Endothelial cell of umbilical vein (primary cell): ENCODE data around the gene CAMSAP1. TPM values are rescaled to one million over a fixed set of nuclear protein-coding genes. Genes with fewer than 3 reads are reported as not detected.

ENCODE experiments used
- BruUV-seq: library from RNA; stranded (reverse); fragments of 400-500 nt; replicated peaks from 2 replicates; lab custom pipeline; 2021; lab: Mats Ljungman, UMichigan
- CTCF ChIA-PET: fragments of 300-600, 350-600 bp; sonication (Branson Sonifier 250); formaldehyde crosslinking; loops from one replicate; lab custom pipeline; 2021; ENCODE audit warnings: antibody characterized with exemption, inconsistent platforms; lab: Charles Lee
- POLR2A ChIA-PET: fragments of 300-600, 350-600 bp; sonication (Branson Sonifier 250); formaldehyde crosslinking; loops from one replicate; lab custom pipeline; 2021; ENCODE audit warnings: antibody characterized with exemption, inconsistent platforms; lab: Charles Lee
- DNase-seq: peaks from one replicate; pipeline ENCODE4 v3.0.0-alpha.2; 2011; ENCODE audit warnings: low read depth, low spot score
- FAIRE-seq: peaks from 2 replicates; lab custom pipeline; 2011; peaks lifted over from hg19 to GRCh38; lab: Jason Lieb, UNC
- H2AFZ ChIP-seq: 2 replicates; pipeline ENCODE4 v1.6.0; 2012; ENCODE audit warnings: low read depth, low read length, control low read depth, inconsistent platforms
- H3K27ac ChIP-seq: 2 replicates; pipeline ENCODE4 v1.5.1; 2011; ENCODE audit warnings: low read depth, mild to moderate bottlenecking, control low read depth, low read length, moderate library complexity; ENCODE audit not compliant: insufficient read depth
- H3K27me3 ChIP-seq, 2 experiments: 2 replicates each; pipeline versions ENCODE4 v1.6.0 to v1.6.1; 2011; ENCODE audit warnings: low read length in 2 of 2, mixed read lengths in 1 of 2; ENCODE audit not compliant: control insufficient read depth in 2 of 2, insufficient read depth in 2 of 2
- H3K36me3 ChIP-seq, 2 experiments: 2 replicates in 1 of 2; 3 replicates in 1 of 2; pipeline ENCODE4 v1.5.1; 2011; ENCODE audit warnings: low read length in 2 of 2, mild to moderate bottlenecking in 1 of 2, moderate library complexity in 1 of 2; ENCODE audit not compliant: control insufficient read depth in 2 of 2, insufficient read depth in 2 of 2; ENCODE audit errors: extremely low read depth in 1 of 2
- H3K4me1 ChIP-seq: 3 replicates; pipeline ENCODE4 v1.5.1; 2011; ENCODE audit warnings: mild to moderate bottlenecking, low read length; ENCODE audit not compliant: control insufficient read depth, insufficient read depth; ENCODE audit errors: extremely low read depth
- H3K4me2 ChIP-seq: 2 replicates; pipeline ENCODE4 v1.6.1; 2011; ENCODE audit warnings: low read length, control low read depth, mixed read lengths; ENCODE audit not compliant: insufficient read depth
- H3K4me3 ChIP-seq, 3 experiments: fragments of 200-600 bp in 1 of 3; sonication (generic), shearing (Covaris generic) in 1 of 3; replicated peaks in 1 of 3; 2 replicates each; pipeline ENCODE4 v1.5.1; 2011 to 2016; ENCODE audit warnings: control low read depth in 3 of 3, low read length in 3 of 3, mild to moderate bottlenecking in 2 of 3, inconsistent platforms in 1 of 3, low read depth in 1 of 3, moderate library complexity in 1 of 3; ENCODE audit not compliant: insufficient read depth in 1 of 3
- H3K79me2 ChIP-seq: 2 replicates; pipeline ENCODE4 v1.6.0; 2012; ENCODE audit warnings: low read length, inconsistent platforms; ENCODE audit not compliant: control insufficient read depth, insufficient read depth
- H3K9ac ChIP-seq: replicated peaks from 2 replicates; pipeline ENCODE3; 2011; ENCODE audit warnings: low read length, control low read depth; ENCODE audit not compliant: insufficient read depth; ENCODE audit errors: extremely low read depth
- H3K9me1 ChIP-seq: replicated peaks from 3 replicates; pipeline ENCODE4 v1.6.0; 2011; ENCODE audit warnings: mild to moderate bottlenecking, low read length; ENCODE audit not compliant: control insufficient read depth, insufficient read depth; ENCODE audit errors: extremely low read depth
- H3K9me3 ChIP-seq: replicated peaks from 2 replicates; pipeline ENCODE4 v1.5.1; 2012; ENCODE audit warnings: low read length, inconsistent platforms; ENCODE audit not compliant: control insufficient read depth, insufficient read depth
- H4K20me1 ChIP-seq: replicated peaks from 2 replicates; pipeline ENCODE3; 2011; ENCODE audit warnings: mild to moderate bottlenecking, low read length; ENCODE audit not compliant: control insufficient read depth, insufficient read depth; ENCODE audit errors: extremely low read depth
- EZH2 ChIP-seq: IDR thresholded peaks from 2 replicates; pipeline ENCODE4 v1.6.1; 2012; ENCODE audit warnings: borderline replicate concordance, low read depth, mild to moderate bottlenecking, moderate library complexity, low read length, inconsistent platforms; ENCODE audit not compliant: severe bottlenecking
- FOS ChIP-seq: IDR thresholded peaks from 2 replicates; pipeline ENCODE4 v1.6.1; 2011; ENCODE audit warnings: mild to moderate bottlenecking, low read length, moderate library complexity, borderline replicate concordance; ENCODE audit not compliant: insufficient read depth
- GATA2 ChIP-seq: IDR thresholded peaks from 2 replicates; pipeline ENCODE4 v1.7.0; 2011; ENCODE audit warnings: low read depth, mild to moderate bottlenecking, moderate library complexity, mixed read lengths, low read length; ENCODE audit not compliant: insufficient read length, insufficient read depth
- JUN ChIP-seq: IDR thresholded peaks from 2 replicates; pipeline ENCODE4 v1.6.1; 2011; ENCODE audit warnings: borderline replicate concordance, low read depth; ENCODE audit not compliant: insufficient read length, insufficient read depth
- MYC ChIP-seq: IDR thresholded peaks from one replicate; pipeline ENCODE4 v1.6.1; 2011; ENCODE audit warnings: mild to moderate bottlenecking, low read depth, low read length
- POLR2A ChIP-seq: IDR thresholded peaks from 2 replicates; pipeline ENCODE4 v1.6.1; 2012; ENCODE audit warnings: low read depth, mild to moderate bottlenecking, control low read depth, low read length
- POLR2AphosphoS5 ChIP-seq: IDR thresholded peaks from 2 replicates; pipeline ENCODE4 v1.6.1; 2012; ENCODE audit warnings: low read depth, mild to moderate bottlenecking, control low read depth, low read length, moderate library complexity; ENCODE audit not compliant: insufficient read depth
- dilution Hi-C: fragments of 300-500 bp; cut with MboI; formaldehyde crosslinking; loops from one replicate; pipeline ENCODE4 v1.15.0; 2019; ENCODE audit warnings: low sequenced_read_pairs; ENCODE audit not compliant: extremely low pct_ligation_motif_present
- intact Hi-C: fragments of 100-400 bp; cut with micrococcal nuclease; formaldehyde crosslinking; loops from one replicate; pipeline ENCODE4 v1.10.0; 2022
- polyA plus RNA-seq, 4 experiments: library from polyadenylated mRNA; depleted of rRNA in 3 of 4; stranded (reverse) in 3 of 4; unstranded in 1 of 4; fragments of >200 nt; gene quantifications; 2 replicates each; pipeline versions ENCODE4 v1.2.1 to v1.2.3, GENCODE V29; 2011 to 2012; ENCODE audit warnings: missing spikeins in 1 of 4
- total RNA-seq: library from RNA; stranded (reverse); gene quantifications from 2 replicates; pipeline ENCODE4 v1.2.3, GENCODE V29; 2021
- TF ChIP-seq, protein P1 (sequence below): IDR thresholded peaks from 2 replicates; pipeline ENCODE4 v1.6.1; 2011; ENCODE audit not compliant: insufficient read depth, insufficient read length
- TF ChIP-seq, protein P2 (sequence below), 2 donors: IDR thresholded peaks; 1 replicate in 1 of 2; 2 replicates in 1 of 2; pipeline ENCODE4 v1.5.1; 2011; ENCODE audit warnings: low read length in 2 of 2, mild to moderate bottlenecking in 2 of 2, moderate library complexity in 2 of 2, control low read depth in 1 of 2, inconsistent platforms in 1 of 2, low read depth in 1 of 2; ENCODE audit not compliant: insufficient read depth in 1 of 2; ENCODE audit errors: extremely low read depth in 1 of 2

CAMSAP1 gene
- total and polyA plus RNA-seq, 2 donors (not counting 3 experiments of a cell fraction or from before 2014, with no cell fraction given) = 8.1 to 25.5 TPM

DNA sequence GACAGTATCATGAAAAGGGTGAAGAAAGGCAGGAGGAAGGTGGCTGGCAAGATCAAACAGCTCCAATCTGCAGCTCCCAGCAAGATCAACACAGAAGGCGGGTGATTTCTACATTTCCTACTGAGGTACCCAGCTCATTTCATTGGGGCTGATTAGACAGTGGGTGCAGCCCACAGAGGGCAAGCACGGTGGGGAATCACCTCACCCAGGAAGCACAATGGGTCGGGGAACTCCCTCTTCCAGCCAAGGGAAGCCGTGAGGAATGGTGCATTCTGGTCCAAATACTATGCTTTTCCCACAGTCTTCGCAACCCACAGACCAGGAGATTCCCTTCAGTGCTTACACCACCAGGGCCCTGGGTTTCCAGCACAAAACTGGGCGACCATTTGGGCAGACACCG, 66.8 kb downstream of the CAMSAP1 start:
- intact Hi-C loops = no loop called here
- BruUV-seq = no TSS peak

More for the DNA sequence above, 66.8 kb downstream of the CAMSAP1 start:
- FAIRE-seq (no peak), DNase-seq (no peak)
- Histone ChIP-seq H3K79me2 (peaks cover 36% of the 10 kb centered on the region), H3K9ac (no peak overlapping the region), H4K20me1 (no peaks in the 10 kb centered on the region), H3K4me3 (no peak overlapping the region), H3K27me3 (no peaks in the 10 kb centered on the region), H3K4me1 (no peaks in the 10 kb centered on the region), H2AFZ (no peak overlapping the region), H3K9me3 (no peaks in the 10 kb centered on the region), H3K27ac (no peak overlapping the region), H3K4me2 (no peak overlapping the region), H3K36me3 (peaks cover 0 to 2% of the 10 kb centered on the region in 2 experiments), H3K9me1 (no peaks in the 10 kb centered on the region)
- POLR2A ChIA-PET = no interaction called here
- dilution Hi-C loops = no loop called here
- TF ChIP-seq EZH2 (no peak), MYC (no peak), POLR2AphosphoS5 (no peak), GATA2 (no peak), JUN (no peak), POLR2A (no peak), FOS (no peak)
- TF ChIP-seq, protein P1, sequence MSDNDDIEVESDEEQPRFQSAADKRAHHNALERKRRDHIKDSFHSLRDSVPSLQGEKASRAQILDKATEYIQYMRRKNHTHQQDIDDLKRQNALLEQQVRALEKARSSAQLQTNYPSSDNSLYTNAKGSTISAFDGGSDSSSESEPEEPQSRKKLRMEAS = no peak
- TF ChIP-seq, protein P2, sequence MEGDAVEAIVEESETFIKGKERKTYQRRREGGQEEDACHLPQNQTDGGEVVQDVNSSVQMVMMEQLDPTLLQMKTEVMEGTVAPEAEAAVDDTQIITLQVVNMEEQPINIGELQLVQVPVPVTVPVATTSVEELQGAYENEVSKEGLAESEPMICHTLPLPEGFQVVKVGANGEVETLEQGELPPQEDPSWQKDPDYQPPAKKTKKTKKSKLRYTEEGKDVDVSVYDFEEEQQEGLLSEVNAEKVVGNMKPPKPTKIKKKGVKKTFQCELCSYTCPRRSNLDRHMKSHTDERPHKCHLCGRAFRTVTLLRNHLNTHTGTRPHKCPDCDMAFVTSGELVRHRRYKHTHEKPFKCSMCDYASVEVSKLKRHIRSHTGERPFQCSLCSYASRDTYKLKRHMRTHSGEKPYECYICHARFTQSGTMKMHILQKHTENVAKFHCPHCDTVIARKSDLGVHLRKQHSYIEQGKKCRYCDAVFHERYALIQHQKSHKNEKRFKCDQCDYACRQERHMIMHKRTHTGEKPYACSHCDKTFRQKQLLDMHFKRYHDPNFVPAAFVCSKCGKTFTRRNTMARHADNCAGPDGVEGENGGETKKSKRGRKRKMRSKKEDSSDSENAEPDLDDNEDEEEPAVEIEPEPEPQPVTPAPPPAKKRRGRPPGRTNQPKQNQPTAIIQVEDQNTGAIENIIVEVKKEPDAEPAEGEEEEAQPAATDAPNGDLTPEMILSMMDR (IDR thresholded peaks at IDR 0.05; ENCODE audit: extremely low read depth in 1 of 2, insufficient read depth in 1 of 2, low read depth in 1 of 2, low read length in 2 of 2) = no peak
- CTCF ChIA-PET = interaction anchor here (0.8 kb wide), 1 partner anchor 25 kb away, joined by 3 read pairs; no protein-coding TSS in a partner anchor
